ENCODE measurements around the gene AP2M1. TPM values are rescaled to one million over a fixed set of nuclear protein-coding genes. Genes with fewer than 3 reads are reported as not detected.

The AP2M1 gene
- total and polyA plus RNA-seq, 10 of the 15 experiments (the other 5 are each of a cell fraction or from before 2014, with no cell fraction given): 65.6 to 356 (median 161) TPM

DNA sequence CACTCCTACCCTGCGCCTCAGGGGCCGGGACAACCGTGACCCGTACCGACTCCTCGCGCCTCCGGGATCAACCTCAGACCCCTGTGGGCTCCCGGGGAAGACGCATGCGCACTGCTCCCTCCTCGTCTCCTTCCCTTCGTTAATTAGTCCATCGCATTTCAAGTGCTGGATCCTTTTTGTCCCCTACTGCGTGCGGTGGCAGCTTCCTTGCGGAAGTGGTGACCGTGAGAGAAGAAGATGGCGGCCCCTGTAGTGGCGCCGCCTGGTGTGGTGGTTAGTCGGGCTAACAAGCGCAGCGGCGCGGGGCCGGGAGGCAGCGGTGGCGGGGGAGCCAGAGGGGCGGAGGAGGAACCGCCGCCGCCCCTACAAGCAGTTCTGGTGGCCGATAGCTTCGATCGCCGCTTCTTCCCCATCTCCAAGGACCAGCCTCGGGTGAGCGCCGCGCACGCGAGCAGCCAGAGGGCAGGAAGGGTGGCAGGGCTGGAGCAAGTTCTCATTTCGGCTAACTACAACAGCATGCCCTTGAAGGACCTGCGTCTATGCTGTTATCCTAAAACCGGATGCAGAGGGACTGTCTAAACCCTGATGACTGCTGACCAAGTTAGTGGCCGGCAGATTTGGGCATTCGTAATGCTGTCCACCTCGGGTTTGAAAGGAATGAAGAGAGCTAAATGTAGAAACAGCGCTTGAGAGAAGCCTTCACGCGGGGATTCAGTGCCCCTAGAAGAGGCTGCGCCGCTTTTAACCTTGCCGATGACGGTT, 39.3 kb upstream of the AP2M1 start, which contains the start of gene EIF2B5 (continued):
- TF ChIP-seq IKZF1 (conservative IDR thresholded peaks at IDR 0.05) (peak; percentile 92), BCL11A (IDR thresholded peaks at IDR 0.05; ENCODE audit: low read depth, low read length) (peak; percentile 45; the same call in 1 of the 2 replicates), SUZ12 (IDR thresholded peaks at IDR 0.05; ENCODE audit: unreplicated experiment) (no peak), IRF4 (IDR thresholded peaks at IDR 0.05; ENCODE audit: low read depth, low read length) (peak; percentile 43; the same call in 1 of the 2 replicates), RCOR1 (conservative IDR thresholded peaks at IDR 0.05; ENCODE audit: low read depth, low read length) (peak; percentile 78; the same call in 1 of the 2 replicates), BMI1 (IDR thresholded peaks at IDR 0.05; ENCODE audit: borderline replicate concordance) (no peak), FOXK2 (IDR thresholded peaks at IDR 0.05) (0 out of 2 replicates have a peak, but pooled peaks have one; percentile 15), EP300 (IDR thresholded peaks at IDR 0.05; ENCODE audit: borderline replicate concordance in 1 of 2, control insufficient read depth in 1 of 2, low read depth in 2 of 2, low read length in 2 of 2) (no peak)
- TF ChIP-seq, protein P1, sequence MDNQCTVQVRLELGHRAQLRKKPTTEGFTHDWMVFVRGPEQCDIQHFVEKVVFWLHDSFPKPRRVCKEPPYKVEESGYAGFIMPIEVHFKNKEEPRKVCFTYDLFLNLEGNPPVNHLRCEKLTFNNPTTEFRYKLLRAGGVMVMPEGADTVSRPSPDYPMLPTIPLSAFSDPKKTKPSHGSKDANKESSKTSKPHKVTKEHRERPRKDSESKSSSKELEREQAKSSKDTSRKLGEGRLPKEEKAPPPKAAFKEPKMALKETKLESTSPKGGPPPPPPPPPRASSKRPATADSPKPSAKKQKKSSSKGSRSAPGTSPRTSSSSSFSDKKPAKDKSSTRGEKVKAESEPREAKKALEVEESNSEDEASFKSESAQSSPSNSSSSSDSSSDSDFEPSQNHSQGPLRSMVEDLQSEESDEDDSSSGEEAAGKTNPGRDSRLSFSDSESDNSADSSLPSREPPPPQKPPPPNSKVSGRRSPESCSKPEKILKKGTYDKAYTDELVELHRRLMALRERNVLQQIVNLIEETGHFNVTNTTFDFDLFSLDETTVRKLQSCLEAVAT (IDR thresholded peaks at IDR 0.05): peak; percentile 62; the same call in 1 of the 2 replicates
- TF ChIP-seq, protein P2, sequence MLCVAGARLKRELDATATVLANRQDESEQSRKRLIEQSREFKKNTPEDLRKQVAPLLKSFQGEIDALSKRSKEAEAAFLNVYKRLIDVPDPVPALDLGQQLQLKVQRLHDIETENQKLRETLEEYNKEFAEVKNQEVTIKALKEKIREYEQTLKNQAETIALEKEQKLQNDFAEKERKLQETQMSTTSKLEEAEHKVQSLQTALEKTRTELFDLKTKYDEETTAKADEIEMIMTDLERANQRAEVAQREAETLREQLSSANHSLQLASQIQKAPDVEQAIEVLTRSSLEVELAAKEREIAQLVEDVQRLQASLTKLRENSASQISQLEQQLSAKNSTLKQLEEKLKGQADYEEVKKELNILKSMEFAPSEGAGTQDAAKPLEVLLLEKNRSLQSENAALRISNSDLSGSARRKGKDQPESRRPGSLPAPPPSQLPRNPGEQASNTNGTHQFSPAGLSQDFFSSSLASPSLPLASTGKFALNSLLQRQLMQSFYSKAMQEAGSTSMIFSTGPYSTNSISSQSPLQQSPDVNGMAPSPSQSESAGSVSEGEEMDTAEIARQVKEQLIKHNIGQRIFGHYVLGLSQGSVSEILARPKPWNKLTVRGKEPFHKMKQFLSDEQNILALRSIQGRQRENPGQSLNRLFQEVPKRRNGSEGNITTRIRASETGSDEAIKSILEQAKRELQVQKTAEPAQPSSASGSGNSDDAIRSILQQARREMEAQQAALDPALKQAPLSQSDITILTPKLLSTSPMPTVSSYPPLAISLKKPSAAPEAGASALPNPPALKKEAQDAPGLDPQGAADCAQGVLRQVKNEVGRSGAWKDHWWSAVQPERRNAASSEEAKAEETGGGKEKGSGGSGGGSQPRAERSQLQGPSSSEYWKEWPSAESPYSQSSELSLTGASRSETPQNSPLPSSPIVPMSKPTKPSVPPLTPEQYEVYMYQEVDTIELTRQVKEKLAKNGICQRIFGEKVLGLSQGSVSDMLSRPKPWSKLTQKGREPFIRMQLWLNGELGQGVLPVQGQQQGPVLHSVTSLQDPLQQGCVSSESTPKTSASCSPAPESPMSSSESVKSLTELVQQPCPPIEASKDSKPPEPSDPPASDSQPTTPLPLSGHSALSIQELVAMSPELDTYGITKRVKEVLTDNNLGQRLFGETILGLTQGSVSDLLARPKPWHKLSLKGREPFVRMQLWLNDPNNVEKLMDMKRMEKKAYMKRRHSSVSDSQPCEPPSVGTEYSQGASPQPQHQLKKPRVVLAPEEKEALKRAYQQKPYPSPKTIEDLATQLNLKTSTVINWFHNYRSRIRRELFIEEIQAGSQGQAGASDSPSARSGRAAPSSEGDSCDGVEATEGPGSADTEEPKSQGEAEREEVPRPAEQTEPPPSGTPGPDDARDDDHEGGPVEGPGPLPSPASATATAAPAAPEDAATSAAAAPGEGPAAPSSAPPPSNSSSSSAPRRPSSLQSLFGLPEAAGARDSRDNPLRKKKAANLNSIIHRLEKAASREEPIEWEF (IDR thresholded peaks at IDR 0.05; ENCODE audit: insufficient replicate concordance, low read depth, low read length): no peak
- TF ChIP-seq, protein P3, sequence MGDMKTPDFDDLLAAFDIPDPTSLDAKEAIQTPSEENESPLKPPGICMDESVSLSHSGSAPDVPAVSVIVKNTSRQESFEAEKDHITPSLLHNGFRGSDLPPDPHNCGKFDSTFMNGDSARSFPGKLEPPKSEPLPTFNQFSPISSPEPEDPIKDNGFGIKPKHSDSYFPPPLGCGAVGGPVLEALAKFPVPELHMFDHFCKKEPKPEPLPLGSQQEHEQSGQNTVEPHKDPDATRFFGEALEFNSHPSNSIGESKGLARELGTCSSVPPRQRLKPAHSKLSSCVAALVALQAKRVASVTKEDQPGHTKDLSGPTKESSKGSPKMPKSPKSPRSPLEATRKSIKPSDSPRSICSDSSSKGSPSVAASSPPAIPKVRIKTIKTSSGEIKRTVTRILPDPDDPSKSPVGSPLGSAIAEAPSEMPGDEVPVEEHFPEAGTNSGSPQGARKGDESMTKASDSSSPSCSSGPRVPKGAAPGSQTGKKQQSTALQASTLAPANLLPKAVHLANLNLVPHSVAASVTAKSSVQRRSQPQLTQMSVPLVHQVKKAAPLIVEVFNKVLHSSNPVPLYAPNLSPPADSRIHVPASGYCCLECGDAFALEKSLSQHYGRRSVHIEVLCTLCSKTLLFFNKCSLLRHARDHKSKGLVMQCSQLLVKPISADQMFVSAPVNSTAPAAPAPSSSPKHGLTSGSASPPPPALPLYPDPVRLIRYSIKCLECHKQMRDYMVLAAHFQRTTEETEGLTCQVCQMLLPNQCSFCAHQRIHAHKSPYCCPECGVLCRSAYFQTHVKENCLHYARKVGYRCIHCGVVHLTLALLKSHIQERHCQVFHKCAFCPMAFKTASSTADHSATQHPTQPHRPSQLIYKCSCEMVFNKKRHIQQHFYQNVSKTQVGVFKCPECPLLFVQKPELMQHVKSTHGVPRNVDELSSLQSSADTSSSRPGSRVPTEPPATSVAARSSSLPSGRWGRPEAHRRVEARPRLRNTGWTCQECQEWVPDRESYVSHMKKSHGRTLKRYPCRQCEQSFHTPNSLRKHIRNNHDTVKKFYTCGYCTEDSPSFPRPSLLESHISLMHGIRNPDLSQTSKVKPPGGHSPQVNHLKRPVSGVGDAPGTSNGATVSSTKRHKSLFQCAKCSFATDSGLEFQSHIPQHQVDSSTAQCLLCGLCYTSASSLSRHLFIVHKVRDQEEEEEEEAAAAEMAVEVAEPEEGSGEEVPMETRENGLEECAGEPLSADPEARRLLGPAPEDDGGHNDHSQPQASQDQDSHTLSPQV (IDR thresholded peaks at IDR 0.05): no peak
- TF ChIP-seq, protein P4, sequence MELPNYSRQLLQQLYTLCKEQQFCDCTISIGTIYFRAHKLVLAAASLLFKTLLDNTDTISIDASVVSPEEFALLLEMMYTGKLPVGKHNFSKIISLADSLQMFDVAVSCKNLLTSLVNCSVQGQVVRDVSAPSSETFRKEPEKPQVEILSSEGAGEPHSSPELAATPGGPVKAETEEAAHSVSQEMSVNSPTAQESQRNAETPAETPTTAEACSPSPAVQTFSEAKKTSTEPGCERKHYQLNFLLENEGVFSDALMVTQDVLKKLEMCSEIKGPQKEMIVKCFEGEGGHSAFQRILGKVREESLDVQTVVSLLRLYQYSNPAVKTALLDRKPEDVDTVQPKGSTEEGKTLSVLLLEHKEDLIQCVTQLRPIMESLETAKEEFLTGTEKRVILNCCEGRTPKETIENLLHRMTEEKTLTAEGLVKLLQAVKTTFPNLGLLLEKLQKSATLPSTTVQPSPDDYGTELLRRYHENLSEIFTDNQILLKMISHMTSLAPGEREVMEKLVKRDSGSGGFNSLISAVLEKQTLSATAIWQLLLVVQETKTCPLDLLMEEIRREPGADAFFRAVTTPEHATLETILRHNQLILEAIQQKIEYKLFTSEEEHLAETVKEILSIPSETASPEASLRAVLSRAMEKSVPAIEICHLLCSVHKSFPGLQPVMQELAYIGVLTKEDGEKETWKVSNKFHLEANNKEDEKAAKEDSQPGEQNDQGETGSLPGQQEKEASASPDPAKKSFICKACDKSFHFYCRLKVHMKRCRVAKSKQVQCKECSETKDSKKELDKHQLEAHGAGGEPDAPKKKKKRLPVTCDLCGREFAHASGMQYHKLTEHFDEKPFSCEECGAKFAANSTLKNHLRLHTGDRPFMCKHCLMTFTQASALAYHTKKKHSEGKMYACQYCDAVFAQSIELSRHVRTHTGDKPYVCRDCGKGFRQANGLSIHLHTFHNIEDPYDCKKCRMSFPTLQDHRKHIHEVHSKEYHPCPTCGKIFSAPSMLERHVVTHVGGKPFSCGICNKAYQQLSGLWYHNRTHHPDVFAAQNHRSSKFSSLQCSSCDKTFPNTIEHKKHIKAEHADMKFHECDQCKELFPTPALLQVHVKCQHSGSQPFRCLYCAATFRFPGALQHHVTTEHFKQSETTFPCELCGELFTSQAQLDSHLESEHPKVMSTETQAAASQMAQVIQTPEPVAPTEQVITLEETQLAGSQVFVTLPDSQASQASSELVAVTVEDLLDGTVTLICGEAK (IDR thresholded peaks at IDR 0.05; ENCODE audit: borderline replicate concordance): peak; percentile 78; the same call in 1 of the 2 replicates

Data from GM12878 (cell line).